Activated B cell treated with CpG ODN at 0.5 μM for 24 hours (primary cell): ENCODE data around the gene GABRP. TPM values are rescaled to one million over a fixed set of nuclear protein-coding genes. Genes with fewer than 3 reads are reported as not detected.

ENCODE experiments used
- ATAC-seq: fragments of 200-7000 bp; cut with Tn5 transposase; one replicate; pipeline ENCODE4 v1.10.0; 2021; ENCODE audit warnings: low read depth, mild to moderate bottlenecking, moderate library complexity
- CTCF ChIA-PET: fragments of 350-600 bp; sonication (Branson Sonifier 250); formaldehyde crosslinking; loops from one replicate; lab custom pipeline; 2021; ENCODE audit warnings: antibody characterized with exemption; lab: Charles Lee
- POLR2A ChIA-PET: fragments of 350-600 bp; sonication (Branson Sonifier 250); formaldehyde crosslinking; loops from one replicate; lab custom pipeline; 2021; ENCODE audit warnings: antibody characterized with exemption; lab: Charles Lee
- DNase-seq: peaks from one replicate; pipeline ENCODE4 v3.0.0; 2022
- H3K27ac Mint-ChIP-seq: one replicate; pipeline ENCODE4 v1.8.0; 2020; ENCODE audit warnings: mixed read lengths
- H3K27me3 Mint-ChIP-seq: one replicate; pipeline ENCODE4 v1.8.0; 2021; ENCODE audit warnings: mixed read lengths
- H3K36me3 Mint-ChIP-seq: one replicate; pipeline ENCODE4 v1.8.0; 2021; ENCODE audit warnings: low read depth, mixed read lengths
- H3K4me1 Mint-ChIP-seq: one replicate; pipeline ENCODE4 v1.8.0; 2021; ENCODE audit warnings: mixed read lengths
- H3K4me3 Mint-ChIP-seq: one replicate; pipeline ENCODE4 v1.8.0; 2020; ENCODE audit warnings: mild to moderate bottlenecking, mixed read lengths
- H3K9me3 Mint-ChIP-seq: one replicate; pipeline ENCODE4 v1.8.0; 2020; ENCODE audit warnings: mixed read lengths
- CTCF ChIP-seq: fragments of 200-600 bp; IDR thresholded peaks from one replicate; pipeline ENCODE4 v1.8.0; 2022; ENCODE audit warnings: antibody characterized with exemption, mild to moderate bottlenecking
- intact Hi-C: fragments of 100-400 bp; cut with micrococcal nuclease; formaldehyde crosslinking; loops from one replicate; pipeline ENCODE4 v1.15.1; 2024
- total RNA-seq: library from RNA; stranded (reverse); gene quantifications from 2 replicates; pipeline ENCODE4 v1.2.3, GENCODE V29; 2022

The GABRP gene
- total RNA-seq, 1 donor from 2014 or later: not detected

DNA sequence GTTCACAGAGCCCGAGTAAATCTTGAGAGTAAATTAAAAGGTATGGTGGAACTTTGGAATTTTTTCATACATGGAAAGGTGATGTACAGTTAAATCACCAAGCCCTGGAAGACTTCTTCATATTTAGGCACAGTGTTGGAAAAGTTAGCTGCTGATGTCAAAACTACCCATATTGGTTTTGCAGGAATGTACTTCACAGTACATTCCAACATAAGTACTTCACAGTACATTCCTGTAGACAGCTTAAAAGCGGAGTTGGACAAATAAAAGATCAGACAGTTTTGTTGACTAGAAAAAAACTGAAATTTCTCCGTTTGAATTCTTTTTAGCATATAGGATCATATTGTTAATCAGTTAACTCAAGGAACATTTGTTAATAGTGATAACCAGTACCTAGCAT, 80.1 kb downstream of the GABRP start:
- Mint-ChIP-seq H3K9me3 (peaks cover 22% of the 10 kb centered on the region), H3K4me3 (no peak overlapping the region), H3K27me3 (peaks cover 32% of the 10 kb centered on the region), H3K4me1 (peaks cover 2% of the 10 kb centered on the region), H3K36me3 (peaks cover 8% of the 10 kb centered on the region), H3K27ac (no peak overlapping the region)
- ATAC-seq (no peak), DNase-seq (no peak)
- ChIA-PET POLR2A (no interaction called here), CTCF (no interaction called here)
- intact Hi-C loops: no loop called here
- no peak for TF ChIP-seq CTCF

Other genes starting within 250 kb of the GABRP start
- gene RANBP17, start 78.3 kb downstream of the GABRP start, total RNA-seq: not detected in 2 replicates